HEK293T (cell line): ENCODE results near the gene KRTAP5-2.
"Not testable (repeated sequence)": the region's sequence is repeated elsewhere in the genome, so short reads cannot be mapped to it uniquely, and the experiment has no call there.

Experiments
- BHLHE40 ChIP-seq: fragments of 450-650 bp; IDR thresholded peaks from 2 replicates; pipeline ENCODE4 v1.6.1; 2016; ENCODE audit warnings: mild to moderate bottlenecking, moderate library complexity, borderline replicate concordance
- FOXA1 ChIP-seq: fragments of 450-650 bp; IDR thresholded peaks from 2 replicates; pipeline ENCODE4 v1.6.1; 2016; ENCODE audit warnings: mild to moderate bottlenecking
- FOXM1 ChIP-seq: fragments of 450-650 bp; IDR thresholded peaks from 2 replicates; pipeline ENCODE4 v1.6.1; 2017; ENCODE audit warnings: mild to moderate bottlenecking, borderline replicate concordance
- HDGF ChIP-seq: fragments of 450-650 bp; IDR thresholded peaks from 2 replicates; pipeline ENCODE4 v1.6.1; 2017; ENCODE audit warnings: antibody characterized with exemption, borderline replicate concordance
- SP1 ChIP-seq: fragments of 450-650 bp; IDR thresholded peaks from 2 replicates; pipeline ENCODE4 v1.6.1; 2017
- SUZ12 ChIP-seq: fragments of 450-650 bp; IDR thresholded peaks from 2 replicates; pipeline ENCODE4 v1.6.1; 2016; ENCODE audit warnings: mild to moderate bottlenecking

GRCh38 chr11:1595994-1596575, 2.0 kb downstream of the KRTAP5-2 start:
- not testable (repeated sequence) for TF ChIP-seq FOXA1, SUZ12, FOXM1, HDGF, SP1, BHLHE40
